A549 (cell line): Measurements from ENCODE around the gene TOR1B. TPM values are rescaled to one million over a fixed set of nuclear protein-coding genes. Genes with fewer than 3 reads are reported as not detected.

Source experiments
- ATAC-seq, 2 experiments: fragments of 200-7000 bp in 1 of 2; fragments of >200 bp in 1 of 2; cut with Nextera tagmentation in 1 of 2; cut with Tn5 transposase in 1 of 2; 3 replicates each; pipeline versions ENCODE4 v1.8.0 to v1.9.1; 2018 to 2020; ENCODE audit warnings: mild to moderate bottlenecking in 1 of 2, moderate library complexity in 1 of 2
- CTCF ChIA-PET: fragments of 300-600 bp; sonication (Branson Sonifier 250); formaldehyde crosslinking; extraction: SDS; loops from one replicate; lab custom pipeline; 2021; ENCODE audit warnings: antibody characterized with exemption, inconsistent platforms; lab: Yijun Ruan, JAX
- POLR2A ChIA-PET: fragments of 350-600 bp; formaldehyde crosslinking; extraction: SDS; loops from one replicate; lab custom pipeline; 2021; ENCODE audit warnings: antibody characterized with exemption, inconsistent platforms; lab: Yijun Ruan, JAX
- DNase-seq, 2 experiments: peaks; one replicate each; pipeline versions ENCODE4 v3.0.0 to v3.0.0-alpha.2; 2011 to 2016; ENCODE audit warnings: low read depth in 1 of 2, low spot score in 1 of 2
- FAIRE-seq: peaks from 2 replicates; lab custom pipeline; 2011; peaks lifted over from hg19 to GRCh38; lab: Jason Lieb, UNC
- H3K27ac ChIP-seq, 2 experiments: fragments of >200 bp; sonication (Bioruptor Twin); formaldehyde crosslinking; 3 replicates each; pipeline ENCODE4 v1.5.1; 2016 to 2017
- H3K4me1 ChIP-seq: fragments of >200 bp; sonication (Bioruptor Twin); formaldehyde crosslinking; 3 replicates; pipeline ENCODE4 v1.6.1; 2016
- H3K4me2 ChIP-seq: fragments of >200 bp; sonication (Bioruptor Twin); formaldehyde crosslinking; 3 replicates; pipeline ENCODE4 v1.6.1; 2016
- H3K4me3 ChIP-seq: fragments of >200 bp; sonication (Bioruptor Twin); formaldehyde crosslinking; 3 replicates; pipeline ENCODE4 v1.5.1; 2016
- H3K9me3 ChIP-seq: fragments of >200 bp; sonication (Bioruptor Twin); formaldehyde crosslinking; 3 replicates; pipeline ENCODE4 v1.6.1; 2016
- ATOH8 ChIP-seq: fragments of 250-450 bp; sonication (Bioruptor Pico); IDR thresholded peaks from 2 replicates; pipeline ENCODE4 v1.5.0; 2020; ENCODE audit warnings: low read depth, mild to moderate bottlenecking, moderate library complexity
- CBX8 ChIP-seq: fragments of 200-600 bp; sonication (generic); IDR thresholded peaks from 2 replicates; pipeline ENCODE4 v1.6.1; 2016
- CEBPB ChIP-seq, 2 experiments: fragments of >200 bp in 1 of 2; sonication (Bioruptor Twin) in 1 of 2; formaldehyde crosslinking in 1 of 2; IDR thresholded peaks; 2 replicates each; pipeline ENCODE4 v1.6.1; 2012 to 2016
- CHD2 ChIP-seq: fragments of 150-350 bp; IDR thresholded peaks from 2 replicates; pipeline ENCODE4 v1.6.1; 2014; ENCODE audit warnings: low read length; ENCODE audit not compliant: partially characterized antibody
- CHD4 ChIP-seq: fragments of 200-600 bp; sonication (generic); IDR thresholded peaks from 2 replicates; pipeline ENCODE4 v1.6.1; 2016; ENCODE audit warnings: antibody characterized with exemption, mild to moderate bottlenecking, borderline replicate concordance
- CTCF ChIP-seq: fragments of >200 bp; sonication (Bioruptor Twin); formaldehyde crosslinking; IDR thresholded peaks from 3 replicates; pipeline ENCODE4 v1.5.1; 2016
- EHF ChIP-seq: fragments of 250-450 bp; sonication (Bioruptor Pico); IDR thresholded peaks from 2 replicates; pipeline ENCODE4 v1.5.0; 2020; ENCODE audit warnings: mild to moderate bottlenecking
- EHMT2 ChIP-seq: fragments of 200-600 bp; sonication (generic); IDR thresholded peaks from 2 replicates; pipeline ENCODE4 v1.6.1; 2016; ENCODE audit warnings: antibody characterized with exemption, low read depth, mild to moderate bottlenecking, moderate library complexity
- FOXS1 ChIP-seq: fragments of 250-450 bp; sonication (Bioruptor Pico); IDR thresholded peaks from 2 replicates; pipeline ENCODE4 v1.5.0; 2020; ENCODE audit warnings: mild to moderate bottlenecking, moderate library complexity
- GATA3 ChIP-seq: IDR thresholded peaks from 2 replicates; pipeline ENCODE4 v1.6.1; 2012; ENCODE audit warnings: borderline replicate concordance
- HEYL ChIP-seq: fragments of 250-450 bp; sonication (Bioruptor Pico); IDR thresholded peaks from 2 replicates; pipeline ENCODE4 v1.8.0; 2021; ENCODE audit warnings: mild to moderate bottlenecking, moderate library complexity
- HMGXB4 ChIP-seq: fragments of 250-450 bp; sonication (Bioruptor Pico); IDR thresholded peaks from 2 replicates; pipeline ENCODE4 v1.5.0; 2021; ENCODE audit warnings: mild to moderate bottlenecking, moderate library complexity, borderline replicate concordance
- HOXB5 ChIP-seq: fragments of 250-450 bp; sonication (Bioruptor Pico); IDR thresholded peaks from 2 replicates; pipeline ENCODE4 v1.5.0; 2020; ENCODE audit warnings: mild to moderate bottlenecking, moderate library complexity
- KDM1A ChIP-seq: fragments of 200-600 bp; sonication (generic); IDR thresholded peaks from 2 replicates; pipeline ENCODE4 v1.6.1; 2016; ENCODE audit warnings: low read depth, mild to moderate bottlenecking
- MAX ChIP-seq: IDR thresholded peaks from 2 replicates; pipeline ENCODE4 v1.6.1; 2012
- NFE2L2 ChIP-seq: fragments of 150-350 bp; conservative IDR thresholded peaks from 2 replicates; pipeline ENCODE4 v1.6.1; 2014; ENCODE audit warnings: low read length
- NPAS2 ChIP-seq: fragments of 250-450 bp; sonication (Bioruptor Pico); IDR thresholded peaks from 2 replicates; pipeline ENCODE4 v1.8.0; 2022; ENCODE audit warnings: mild to moderate bottlenecking, moderate library complexity, borderline replicate concordance
- PHF8 ChIP-seq: fragments of 200-600 bp; sonication (generic); IDR thresholded peaks from 2 replicates; pipeline ENCODE4 v1.6.1; 2016; ENCODE audit warnings: low read depth, mild to moderate bottlenecking, antibody characterized with exemption, moderate library complexity, borderline replicate concordance
- POLR2A ChIP-seq: IDR thresholded peaks from 2 replicates; pipeline ENCODE4 v1.6.1; 2012; ENCODE audit warnings: mild to moderate bottlenecking, low read length
- POLR2AphosphoS2 ChIP-seq: conservative IDR thresholded peaks from 2 replicates; pipeline ENCODE4 v1.6.1; 2012; ENCODE audit warnings: low read length, improper control_type of control experiment, inconsistent platforms
- RAD21 ChIP-seq, 2 experiments: fragments of >200 bp in 1 of 2; sonication (Bioruptor Twin) in 1 of 2; formaldehyde crosslinking in 1 of 2; IDR thresholded peaks in 1 of 2; conservative IDR thresholded peaks in 1 of 2; 2 replicates in 1 of 2; 3 replicates in 1 of 2; pipeline ENCODE4 v1.6.1; 2012 to 2018; ENCODE audit warnings: inconsistent platforms in 1 of 2
- RARB ChIP-seq: fragments of 250-450 bp; sonication (Bioruptor Pico); IDR thresholded peaks from 2 replicates; pipeline ENCODE4 v1.8.0; 2021; ENCODE audit warnings: mild to moderate bottlenecking, moderate library complexity
- RCOR1 ChIP-seq: fragments of 150-350 bp; IDR thresholded peaks from 2 replicates; pipeline ENCODE4 v1.6.1; 2014; ENCODE audit warnings: antibody characterized with exemption, low read length, low read depth
- SREBF2 ChIP-seq: fragments of 450-650 bp; IDR thresholded peaks from 2 replicates; pipeline ENCODE4 v1.6.1; 2014; ENCODE audit warnings: mild to moderate bottlenecking, moderate library complexity
- TP53 ChIP-seq: fragments of 250-450 bp; sonication (Bioruptor Pico); IDR thresholded peaks from 2 replicates; pipeline ENCODE4 v1.5.0; 2021; ENCODE audit warnings: mild to moderate bottlenecking, moderate library complexity
- ZC3H11A ChIP-seq: fragments of 450-650 bp; IDR thresholded peaks from 2 replicates; pipeline ENCODE4 v1.6.1; 2014; ENCODE audit warnings: antibody characterized with exemption, mild to moderate bottlenecking
- ZFP36 ChIP-seq: fragments of 450-650 bp; IDR thresholded peaks from 2 replicates; pipeline ENCODE4 v1.6.1; 2014; ENCODE audit warnings: borderline replicate concordance; ENCODE audit not compliant: partially characterized antibody
- WGBS: methylation state at CpG from one replicate; pipeline ENCODE4 v1.1.6; 2017; ENCODE audit errors: missing lambda C conversion rate; 5-methylcytosine and 5-hydroxymethylcytosine counted together
- polyA plus RNA-seq, 4 experiments: library from polyadenylated mRNA; depleted of rRNA in 3 of 4; stranded (reverse); fragments of >200 nt; fragmentation: RNase III in 1 of 4; extraction: RNeasy Plus Mini Kit Qiagen cat#74134 plus additional on column Dnase treatment in 1 of 4; gene quantifications; 2 replicates in 3 of 4; 3 replicates in 1 of 4; pipeline ENCODE4 v1.2.3, GENCODE V29; 2011 to 2017

TOR1B gene
- polyA plus RNA-seq, 2 of the 4 experiments (the other 2 are of a cell fraction), result 24.9 to 32.4 TPM

GRCh38 chr9:129828051-129828450 lies 25.1 kb downstream of the TOR1B start:
- Histone ChIP-seq H3K27ac (no peak overlapping the region), H3K9me3 (no peaks in the 10 kb centered on the region), H3K4me3 (no peak overlapping the region), H3K4me1 (no peaks in the 10 kb centered on the region), H3K4me2 (no peak overlapping the region)
- 92% methylated on average over 9 of the region's 9 CpGs for WGBS
- TF ChIP-seq PHF8 (no peak), POLR2AphosphoS2 (no peak), CHD4 (no peak), NFE2L2 (no peak), EHF (CRISPR knock-in tag) (no peak), SREBF2 (no peak), RCOR1 (no peak), ZFP36 (no peak), ATOH8 (CRISPR knock-in tag) (no peak), RARB (no peak), POLR2A (no peak), EHMT2 (no peak), RAD21 (conservative IDR thresholded peaks at IDR 0.05 in 1 of 2, IDR thresholded peaks at IDR 0.05 in 1 of 2) (no peak), FOXS1 (no peak), ZC3H11A (no peak), CHD2 (no peak), HMGXB4 (CRISPR knock-in tag) (no peak)
- ATAC-seq, result no peak
- no peak for FAIRE-seq
- POLR2A ChIA-PET, result no interaction called here
- no peak for DNase-seq
- CTCF ChIA-PET, result no interaction called here

- no peak for DNase-seq
- Histone ChIP-seq H3K9me3 (no peaks in the 10 kb centered on the region), H3K4me1 (peaks cover 8% of the 10 kb centered on the region; the same call in 2 of the 3 replicates), H3K27ac (no peak overlapping the region), H3K4me2 (no peak overlapping the region), H3K4me3 (no peak overlapping the region)
- FAIRE-seq, result no peak
- CTCF ChIA-PET, result interaction anchor here (0.6 kb wide), 1 partner anchor 271 kb away, joined by 3 read pairs; no protein-coding TSS in a partner anchor
- 83% methylated on average over 10 of the region's 10 CpGs for WGBS
- no peak for ATAC-seq
- no peak for TF ChIP-seq GATA3
- no peak for TF ChIP-seq CHD2
- no peak for TF ChIP-seq HMGXB4 (CRISPR knock-in tag)
- no peak for TF ChIP-seq CBX8
- no peak for TF ChIP-seq MAX
- no peak for TF ChIP-seq NPAS2 (CRISPR knock-in tag)
- no peak for TF ChIP-seq TP53 (CRISPR knock-in tag)
- no peak for TF ChIP-seq RCOR1
- TF ChIP-seq FOXS1, result no peak
- TF ChIP-seq HEYL (CRISPR knock-in tag), result no peak
- no peak for TF ChIP-seq HOXB5 (CRISPR knock-in tag)
- TF ChIP-seq CHD4, result no peak
- TF ChIP-seq CEBPB (IDR thresholded peaks at IDR 0.05), result no peak
- TF ChIP-seq PHF8, result no peak
- TF ChIP-seq KDM1A, result no peak
- TF ChIP-seq CTCF, result no peak
- POLR2A ChIA-PET, result no interaction called here
These were observed 26.0 kb downstream of the TOR1B start for GRCh38 chr9:129828969-129829368.
